Islet of Langerhans (tissue), 1 donor: ENCODE results near the gene FEZF2.

Source experiments
- FAIRE-seq: peaks from one replicate; lab custom pipeline; 2011; peaks lifted over from hg19 to GRCh38; lab: Jason Lieb, UNC

FEZF2 gene

DNA sequence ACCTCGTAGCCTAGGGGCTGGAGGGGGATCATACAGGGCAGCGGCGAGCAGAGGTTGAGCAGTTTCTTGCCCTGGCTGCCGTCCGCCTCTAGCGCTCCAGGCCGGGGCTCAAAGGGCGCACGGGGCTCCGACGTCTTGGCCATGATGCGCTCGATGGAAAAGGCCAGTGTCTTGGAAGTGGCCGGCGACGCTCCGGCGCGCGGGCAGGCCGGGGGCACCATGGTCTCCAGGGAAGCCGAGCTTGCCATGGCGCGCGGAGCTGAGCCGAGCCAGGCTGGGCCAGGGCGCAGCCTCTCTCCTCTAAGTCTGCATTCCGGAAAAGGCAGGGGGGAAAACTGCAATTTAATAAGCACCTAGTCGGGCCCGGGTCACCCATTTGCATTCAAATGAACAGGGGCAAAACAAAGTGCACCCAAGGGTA lies 719 bp downstream of the FEZF2 start:
- no peak for FAIRE-seq

GRCh38 chr3:62371720-62372591 lies 1.4 kb downstream of the FEZF2 start:
- no peak for FAIRE-seq

- FAIRE-seq: no peak
These were observed 2.3 kb downstream of the FEZF2 start for GRCh38 chr3:62370858-62371719.

DNA sequence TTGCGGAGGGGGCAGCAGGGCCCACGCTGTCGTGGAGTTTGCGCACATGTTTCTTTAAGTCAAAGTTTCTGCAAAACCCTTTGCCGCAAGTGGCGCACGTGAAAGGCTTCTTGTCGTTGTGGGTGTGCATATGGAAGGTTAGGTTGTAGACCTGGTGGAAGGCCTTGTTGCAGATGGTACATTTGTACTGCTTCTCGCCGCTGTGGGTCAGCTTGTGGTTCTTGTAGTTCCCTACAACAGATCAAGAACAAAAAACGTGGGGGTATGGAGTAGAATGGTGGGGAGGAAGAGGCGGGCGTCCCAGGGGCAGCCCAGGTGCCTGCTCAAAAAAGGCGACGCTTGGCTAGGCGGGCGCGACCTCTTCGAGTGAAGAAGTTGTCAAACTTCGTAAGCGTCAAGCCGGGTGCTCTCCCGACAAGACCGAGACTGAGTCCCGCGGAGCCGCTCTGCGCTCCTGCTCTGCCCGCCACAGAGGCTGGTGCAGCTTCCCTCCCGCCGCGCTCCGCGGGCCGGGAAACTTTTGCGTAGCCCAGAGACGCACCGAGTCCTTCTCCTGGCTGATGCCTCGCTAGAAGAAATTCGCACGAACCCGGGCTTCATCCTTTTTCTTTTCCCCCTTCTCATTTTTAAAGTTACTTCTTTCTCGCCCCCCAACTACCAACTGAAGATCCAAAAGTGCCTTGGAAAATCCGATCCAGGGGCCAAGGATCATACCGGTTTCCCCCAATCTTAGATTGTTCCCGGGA lies 3.1 kb downstream of the FEZF2 start:
- no peak for FAIRE-seq

DNA sequence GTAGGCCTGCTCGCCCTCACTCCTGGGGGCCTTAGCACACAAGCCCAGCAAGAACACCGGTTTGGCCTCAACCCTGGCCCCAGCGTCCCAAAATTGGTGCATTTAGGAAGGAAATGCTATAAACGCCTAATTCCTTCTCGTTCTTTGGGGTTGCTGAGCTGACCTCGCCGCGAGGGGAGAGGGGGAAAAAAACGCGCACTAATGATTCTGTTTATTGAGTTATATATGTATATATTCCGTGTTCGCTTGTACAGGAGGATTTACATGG lies 3.9 kb downstream of the FEZF2 start:
- no peak for FAIRE-seq

GRCh38 chr3:62368705-62369475 lies 4.5 kb downstream of the FEZF2 start:
- no peak for FAIRE-seq

DNA sequence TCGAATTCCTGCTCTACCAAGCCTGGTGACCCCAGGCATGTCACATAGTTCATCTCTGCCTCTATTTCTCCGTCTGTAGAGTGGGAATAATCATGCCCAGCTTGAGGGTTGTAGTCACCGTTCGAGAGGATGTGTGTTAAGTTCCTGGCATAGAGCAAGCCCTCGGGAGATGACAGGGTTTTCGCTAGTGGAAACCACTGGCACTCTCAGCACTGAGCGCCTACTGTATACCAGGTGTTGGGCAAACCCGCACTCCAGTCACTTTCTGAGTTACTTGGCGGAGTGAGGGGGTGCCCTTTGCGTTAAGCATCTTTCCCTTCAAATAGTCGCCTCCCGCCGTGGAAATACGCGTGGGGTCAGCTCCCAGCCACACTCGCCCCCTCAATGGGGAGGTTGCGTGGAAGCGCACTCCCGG lies 5.1 kb downstream of the FEZF2 start:
- FAIRE-seq: no peak

DNA sequence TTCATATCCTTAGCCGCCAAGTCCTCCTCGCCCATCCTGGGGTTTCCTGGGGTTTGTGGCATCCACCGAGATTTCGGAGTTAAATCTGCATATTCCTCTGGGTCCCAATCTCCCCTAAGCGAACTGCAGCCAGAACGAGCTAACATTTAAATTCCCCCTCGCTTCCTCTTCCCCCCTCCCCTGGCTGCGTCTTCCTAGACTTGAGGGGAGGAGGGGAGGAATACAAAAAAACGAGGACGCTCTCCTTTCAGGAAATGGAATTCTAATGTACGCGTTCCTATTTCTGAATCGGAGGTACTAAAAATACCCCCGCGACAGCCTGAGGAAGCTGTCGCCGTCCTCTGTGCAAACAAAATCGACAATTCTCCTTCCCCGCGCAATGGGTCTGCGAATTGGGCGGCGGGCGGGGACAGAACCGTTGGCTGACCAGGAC lies 5.6 kb downstream of the FEZF2 start:
- FAIRE-seq: no peak

- no peak for FAIRE-seq
These were observed 7.2 kb downstream of the FEZF2 start for GRCh38 chr3:62366126-62366484.

- FAIRE-seq: no peak
These were observed 7.8 kb downstream of the FEZF2 start for GRCh38 chr3:62365391-62366125.

- FAIRE-seq: no peak
These were observed 9.2 kb downstream of the FEZF2 start for GRCh38 chr3:62364191-62364590.

DNA sequence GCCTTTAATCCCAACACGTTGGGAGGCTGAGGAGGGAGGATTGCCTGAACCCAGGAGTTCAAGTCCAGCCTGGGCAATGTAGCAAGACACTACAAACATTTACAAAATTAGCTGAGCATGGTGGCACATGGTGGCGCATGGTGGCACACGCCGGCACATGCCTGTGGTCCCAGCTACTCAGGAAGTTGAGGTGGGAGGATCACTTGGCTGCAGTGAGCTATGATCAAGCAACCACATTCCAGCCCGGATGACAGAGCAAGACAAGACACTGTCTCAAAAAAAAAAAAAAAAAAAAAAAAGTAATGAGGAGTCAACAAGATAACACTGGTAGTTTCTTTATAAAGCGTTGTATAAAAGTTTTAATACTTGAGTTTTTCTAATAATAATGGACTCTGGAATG lies 10.1 kb downstream of the FEZF2 start:
- no peak for FAIRE-seq

DNA sequence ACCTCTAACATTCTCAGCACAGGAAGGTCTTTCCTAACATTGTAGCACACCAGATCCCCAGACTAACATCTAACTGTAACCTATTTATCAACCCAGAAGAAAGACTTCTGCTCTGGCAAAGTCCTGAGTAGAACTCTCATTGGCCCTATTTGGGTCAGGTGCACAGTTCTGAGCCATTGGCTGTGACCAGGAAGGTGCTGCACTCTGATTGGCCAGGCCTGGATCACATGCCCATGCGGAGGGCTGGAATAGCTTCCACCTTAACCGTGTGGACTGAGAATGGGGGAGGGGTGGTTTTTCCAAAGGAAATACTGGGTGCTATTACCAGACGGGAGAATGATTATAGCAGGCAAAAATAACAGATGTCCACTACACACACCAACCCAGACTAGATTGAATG lies 11.5 kb downstream of the FEZF2 start:
- FAIRE-seq: no peak

DNA sequence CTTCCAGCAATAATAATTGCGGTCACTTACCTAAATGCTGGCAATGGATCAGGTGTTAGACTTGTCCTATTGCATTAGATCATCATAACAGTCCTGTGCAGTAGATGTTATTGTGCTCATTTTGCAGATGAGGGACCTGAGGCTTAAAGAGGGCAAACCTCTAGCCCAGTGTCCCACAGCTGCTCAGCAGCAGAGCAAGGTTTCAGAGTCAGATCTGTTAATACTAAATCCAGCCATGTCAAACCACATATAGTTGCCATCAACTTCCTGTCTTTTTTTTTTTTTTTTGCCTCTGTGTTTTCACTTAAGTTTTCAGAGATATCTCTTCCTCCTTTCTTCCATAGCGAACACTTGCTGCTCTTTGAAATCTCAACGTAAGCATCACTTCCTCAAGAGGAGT lies 12.1 kb downstream of the FEZF2 start:
- no peak for FAIRE-seq

DNA sequence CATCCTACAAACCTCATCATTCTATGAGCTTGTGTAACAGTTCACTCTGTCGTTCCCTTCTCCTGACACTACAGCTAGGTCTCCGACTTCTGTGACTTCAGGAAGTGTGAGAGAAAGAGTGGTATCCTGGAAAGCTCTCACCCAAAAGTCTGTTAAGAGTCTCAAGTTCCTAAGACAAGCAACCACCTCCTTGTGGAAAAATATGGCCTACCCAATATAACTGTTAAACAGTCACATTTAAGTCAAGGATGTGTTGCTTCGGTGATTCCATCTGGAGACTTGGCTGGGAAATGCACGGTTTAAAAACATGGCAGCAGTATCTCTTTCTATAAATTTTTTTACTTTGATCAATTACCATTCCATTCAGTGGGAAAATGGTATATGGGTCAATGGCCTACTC lies 13.8 kb downstream of the FEZF2 start:
- no peak for FAIRE-seq

DNA sequence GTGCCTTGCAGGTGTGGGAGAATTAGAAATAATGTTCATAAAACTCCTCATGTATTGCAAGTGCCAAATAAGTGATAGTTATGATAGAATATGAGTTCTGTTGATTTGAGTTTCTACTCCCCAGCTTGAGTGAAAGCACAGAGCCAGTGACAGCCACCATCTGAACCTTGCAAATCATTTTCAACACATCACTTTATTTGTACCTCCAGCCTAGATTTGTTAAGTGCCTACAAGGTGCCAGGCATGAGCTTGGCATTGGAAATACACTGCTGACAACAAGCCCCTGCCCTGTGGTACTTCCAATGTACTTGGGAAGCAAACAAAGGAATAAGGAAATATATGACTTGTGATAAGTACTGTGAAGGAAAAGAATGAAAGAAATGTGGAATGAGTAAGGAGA lies 17.0 kb downstream of the FEZF2 start:
- no peak for FAIRE-seq

GRCh38 chr3:62355703-62356102 lies 17.6 kb downstream of the FEZF2 start:
- no peak for FAIRE-seq

DNA sequence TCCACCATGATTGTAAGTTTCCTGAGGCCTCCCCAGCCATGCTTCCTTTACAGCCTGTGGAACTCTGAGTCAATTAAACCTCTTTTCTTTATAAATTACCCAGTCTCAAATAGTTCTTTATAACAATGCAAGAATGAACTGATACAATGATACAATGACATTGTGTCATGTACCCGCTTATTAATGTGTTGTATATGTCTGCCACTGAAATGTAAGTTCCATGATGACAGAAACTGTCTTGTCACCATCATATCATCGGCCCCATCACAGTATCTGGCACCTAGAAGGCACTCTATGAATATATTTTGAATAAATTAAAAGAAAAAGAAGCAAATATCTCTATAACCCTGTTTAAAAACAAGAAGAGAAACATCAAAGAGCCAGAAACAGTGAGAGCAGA lies 29.6 kb downstream of the FEZF2 start:
- no peak for FAIRE-seq

DNA sequence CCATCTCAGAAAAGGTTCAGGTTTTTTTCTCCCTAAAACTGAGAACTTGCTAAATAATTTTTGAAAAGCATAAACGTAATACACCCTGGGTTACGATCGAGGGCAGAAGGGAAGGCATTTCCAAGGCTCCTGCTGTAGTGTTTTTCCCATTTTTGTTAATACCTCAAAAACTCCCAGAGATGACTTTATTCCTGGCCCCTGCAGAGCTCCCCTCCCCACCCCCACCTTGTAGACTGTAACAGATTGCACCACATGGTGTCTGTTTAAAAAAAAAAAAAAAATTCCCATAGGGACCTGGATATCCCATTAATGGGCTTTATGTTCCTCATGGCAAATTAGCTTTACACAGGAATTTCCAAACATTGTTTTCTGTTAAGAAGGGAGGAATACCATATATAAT lies 38.2 kb downstream of the FEZF2 start:
- FAIRE-seq: no peak

- peak; percentile 92 for FAIRE-seq
These were observed 40.5 kb downstream of the FEZF2 start for GRCh38 chr3:62332835-62333244.

DNA sequence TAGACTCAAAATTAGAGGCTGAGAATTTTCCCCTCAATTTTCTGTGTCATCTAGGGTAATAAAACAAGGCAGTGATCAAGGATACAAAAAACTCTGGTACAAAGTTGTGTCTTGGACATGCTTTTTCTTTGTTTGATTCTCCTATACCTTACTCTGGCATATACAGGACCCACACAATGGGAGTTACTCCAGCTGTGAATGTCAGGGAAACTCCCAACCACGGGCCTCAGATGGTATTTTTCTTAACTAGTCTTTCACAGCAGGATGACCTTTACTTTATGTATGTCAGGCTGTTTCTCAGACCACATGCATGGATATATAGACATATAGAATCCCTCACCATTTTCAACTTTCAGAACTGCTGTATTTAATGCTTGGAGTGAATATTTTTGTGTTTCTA lies 41.3 kb downstream of the FEZF2 start:
- no peak for FAIRE-seq

DNA sequence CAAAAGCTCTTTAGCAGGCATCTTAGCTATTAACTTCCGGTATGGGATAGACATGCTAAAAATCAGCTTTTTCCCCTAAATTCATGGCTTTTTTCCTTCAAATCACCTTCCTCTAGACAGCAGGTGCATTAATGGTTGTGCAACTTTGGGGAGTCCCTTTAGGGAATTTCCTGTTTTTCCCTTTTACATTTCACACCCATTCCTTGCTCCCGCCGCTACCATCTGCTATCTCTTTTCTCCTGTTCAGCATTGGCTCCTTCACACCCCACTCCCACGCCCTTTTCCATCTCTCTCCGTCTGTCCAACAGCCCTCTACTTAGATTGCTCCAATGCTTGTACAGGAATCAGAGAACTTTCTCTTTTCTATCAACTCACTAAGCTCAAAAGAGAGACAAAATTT lies 43.4 kb downstream of the FEZF2 start:
- FAIRE-seq: no peak
